T-helper 1 cell treated with Interleukin-12 subunit alpha and Interleukin-12 subunit beta and Interleukin-4 antibody, amounts not matched to agents 30 μg/mL and 1 μg/mL, for 36 hours (primary cell): ENCODE measurements around the gene KRTAP12-2.

Source experiments
- H3K27ac Mint-ChIP-seq: one replicate; pipeline ENCODE4 v1.8.0; 2021; ENCODE audit warnings: mild to moderate bottlenecking, mixed read lengths
- H3K27me3 Mint-ChIP-seq: one replicate; pipeline ENCODE4 v1.8.0; 2021; ENCODE audit warnings: low read depth, mixed read lengths
- H3K36me3 Mint-ChIP-seq: one replicate; pipeline ENCODE4 v1.8.0; 2021; ENCODE audit warnings: low read depth, mixed read lengths
- H3K4me1 Mint-ChIP-seq: one replicate; pipeline ENCODE4 v1.8.0; 2021; ENCODE audit warnings: low read depth, mixed read lengths
- H3K4me3 Mint-ChIP-seq: one replicate; pipeline ENCODE4 v1.8.0; 2021; ENCODE audit warnings: mild to moderate bottlenecking, moderate library complexity, mixed read lengths
- H3K9me3 Mint-ChIP-seq: one replicate; pipeline ENCODE4 v1.8.0; 2021; ENCODE audit warnings: mixed read lengths

Gene KRTAP12-2

DNA sequence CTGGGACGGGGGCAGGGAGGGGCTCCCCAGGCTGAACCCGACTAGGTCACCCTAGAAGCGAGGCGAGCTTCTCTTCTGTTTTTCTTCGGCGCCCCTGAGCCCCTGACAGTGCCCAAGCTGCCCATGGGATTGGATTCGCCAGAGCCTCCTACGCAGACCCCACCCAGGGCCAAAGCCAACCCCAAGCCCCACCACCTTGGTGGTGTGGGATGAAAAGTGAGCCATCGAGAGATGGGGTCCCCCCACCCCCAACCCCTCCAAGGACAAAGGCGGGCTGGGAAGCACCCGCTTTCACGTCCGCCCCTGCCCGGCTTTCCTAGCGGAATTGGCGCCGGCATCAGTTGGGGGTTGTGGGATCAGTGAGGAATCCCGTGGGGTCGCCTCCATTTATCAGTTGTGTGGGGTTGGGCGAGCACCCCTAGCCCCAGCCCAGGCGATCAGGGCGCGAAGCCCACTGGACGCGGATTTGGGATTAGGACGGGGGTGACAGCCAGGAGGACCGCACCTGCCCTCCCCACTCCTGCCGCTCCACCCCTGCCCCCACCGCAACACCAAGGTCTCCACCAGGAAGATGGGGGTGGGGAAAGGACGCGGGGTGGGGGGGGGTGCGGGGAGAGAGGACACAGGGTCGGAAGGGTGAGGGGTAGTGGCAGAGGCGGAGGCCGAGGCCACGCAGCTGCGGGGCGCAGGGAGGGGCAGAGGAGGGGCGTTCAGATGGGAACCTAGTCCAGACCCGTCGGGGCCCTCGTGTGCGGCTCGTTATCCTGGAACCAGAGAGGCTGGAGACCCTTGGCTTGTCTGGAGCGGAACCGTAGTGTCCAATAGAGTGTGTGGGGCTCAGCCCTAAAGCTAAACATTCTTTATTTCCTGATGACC, 40.2 kb upstream of the KRTAP12-2 start:
- peaks cover 7% of the 10 kb centered on the region for H3K36me3 Mint-ChIP-seq
- H3K9me3 Mint-ChIP-seq, result peaks cover 6% of the 10 kb centered on the region
- H3K4me3 Mint-ChIP-seq, result no peak overlapping the region
- H3K4me1 Mint-ChIP-seq, result peaks cover 11% of the 10 kb centered on the region
- no peak overlapping the region for H3K27ac Mint-ChIP-seq
- H3K27me3 Mint-ChIP-seq, result peaks cover 85% of the 10 kb centered on the region

DNA sequence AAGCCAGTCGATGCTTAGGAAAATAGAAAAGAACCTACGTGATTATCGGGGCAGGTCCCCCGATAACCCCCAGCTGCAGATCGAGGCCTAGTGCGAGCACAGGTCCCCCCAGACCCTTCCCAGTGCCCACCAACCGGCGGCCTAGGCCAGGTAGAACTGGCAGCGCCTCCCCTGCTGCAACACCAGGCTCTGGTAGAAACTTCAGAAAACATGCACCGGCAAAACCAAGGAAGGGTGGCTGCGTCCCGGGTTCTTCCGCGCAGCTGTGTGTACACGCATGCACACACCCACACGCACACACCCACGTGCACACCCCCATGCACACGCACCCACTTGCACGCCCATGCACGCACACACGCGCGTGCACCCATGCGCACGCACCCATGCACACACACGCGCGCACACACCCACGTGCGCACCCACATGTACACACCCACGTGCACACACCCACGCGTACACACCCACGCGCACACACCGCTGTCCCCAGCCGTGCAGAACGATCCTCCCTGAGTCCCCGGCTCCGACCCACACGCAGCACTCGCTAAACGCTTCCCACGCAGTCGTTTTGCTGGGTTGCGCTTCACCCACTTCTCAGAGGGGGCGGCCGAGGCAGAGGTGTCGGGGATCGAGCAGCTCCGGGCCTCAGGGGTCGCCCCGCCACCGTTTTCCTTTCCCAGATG, 39.4 kb upstream of the KRTAP12-2 start:
- Mint-ChIP-seq H3K27ac (peak overlapping the region; percentile 62), H3K9me3 (peaks cover 6% of the 10 kb centered on the region), H3K4me3 (no peak overlapping the region), H3K27me3 (peaks cover 83% of the 10 kb centered on the region), H3K4me1 (peaks cover 10% of the 10 kb centered on the region), H3K36me3 (peaks cover 7% of the 10 kb centered on the region)

DNA sequence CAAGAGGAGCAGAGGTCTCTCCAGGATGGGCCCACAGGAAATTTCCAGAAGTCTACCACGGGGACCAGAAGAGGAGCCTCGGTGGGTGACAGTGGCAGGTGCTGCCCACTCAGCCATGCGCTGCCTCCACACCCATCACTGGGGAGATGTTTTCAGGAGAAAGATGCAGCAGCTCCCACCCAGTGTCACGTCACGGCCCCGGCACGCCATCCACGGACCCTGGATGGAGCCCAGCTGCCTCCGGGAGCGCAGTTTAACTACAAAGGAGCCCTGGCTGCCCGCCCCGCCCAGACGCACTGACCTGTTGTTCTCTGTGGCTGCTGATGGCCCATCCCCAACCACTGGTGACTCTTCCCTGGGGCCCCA, 37.9 kb upstream of the KRTAP12-2 start:
- no peak overlapping the region for H3K4me3 Mint-ChIP-seq

DNA sequence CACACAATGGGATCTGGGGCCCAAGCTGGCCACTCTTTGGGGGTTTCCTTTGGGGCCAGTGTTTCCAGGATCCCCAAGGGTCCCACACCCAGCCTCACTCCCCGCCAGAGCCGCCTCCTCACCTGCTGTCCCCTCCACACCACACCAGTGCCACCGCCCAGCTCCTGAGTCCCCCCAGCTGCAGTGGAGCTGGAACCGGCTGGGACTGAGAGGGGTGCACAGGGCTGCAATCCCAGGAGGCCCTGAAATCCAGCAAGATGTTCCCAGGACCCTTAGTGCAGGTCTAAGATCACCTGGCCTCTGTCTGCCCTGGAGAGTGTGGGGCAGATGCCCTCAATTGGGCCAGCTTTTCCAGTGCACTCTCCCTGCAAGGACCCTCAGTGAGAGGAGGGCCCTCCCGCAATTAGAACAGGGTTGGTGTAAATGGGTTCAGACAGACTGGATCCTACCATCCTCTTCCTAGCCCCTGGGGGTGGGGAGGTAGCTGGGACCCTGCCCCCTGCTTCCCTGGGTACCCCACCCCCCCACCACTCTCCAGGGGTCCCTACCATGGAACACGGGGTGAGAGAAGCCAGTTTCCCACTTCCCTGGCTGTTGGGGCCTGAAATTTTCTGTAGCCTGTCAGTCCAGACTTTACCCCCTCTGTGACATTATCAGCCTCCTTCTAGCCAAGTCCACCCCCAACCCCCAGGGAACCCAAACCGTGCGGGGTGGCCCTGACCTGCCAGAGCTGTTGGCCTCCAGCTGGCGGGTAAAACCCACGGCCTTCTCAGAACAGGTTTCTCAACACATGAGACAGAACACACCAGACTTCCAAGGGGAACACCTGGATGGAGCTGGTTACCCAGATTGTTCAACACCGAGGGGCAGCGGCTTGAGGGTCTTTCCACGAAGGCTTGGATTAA, 37.3 kb upstream of the KRTAP12-2 start:
- Mint-ChIP-seq H3K27ac (no peak overlapping the region), H3K9me3 (peaks cover 6% of the 10 kb centered on the region), H3K4me1 (peaks cover 2% of the 10 kb centered on the region), H3K4me3 (no peak overlapping the region), H3K27me3 (peaks cover 72% of the 10 kb centered on the region), H3K36me3 (peaks cover 7% of the 10 kb centered on the region)

More for the DNA sequence above, 37.9 kb upstream of the KRTAP12-2 start:
- H3K4me1 Mint-ChIP-seq, result peaks cover 4% of the 10 kb centered on the region
- peaks cover 6% of the 10 kb centered on the region for H3K9me3 Mint-ChIP-seq
- H3K27me3 Mint-ChIP-seq, result peaks cover 75% of the 10 kb centered on the region
- H3K36me3 Mint-ChIP-seq, result peaks cover 7% of the 10 kb centered on the region
- no peak overlapping the region for H3K27ac Mint-ChIP-seq

DNA sequence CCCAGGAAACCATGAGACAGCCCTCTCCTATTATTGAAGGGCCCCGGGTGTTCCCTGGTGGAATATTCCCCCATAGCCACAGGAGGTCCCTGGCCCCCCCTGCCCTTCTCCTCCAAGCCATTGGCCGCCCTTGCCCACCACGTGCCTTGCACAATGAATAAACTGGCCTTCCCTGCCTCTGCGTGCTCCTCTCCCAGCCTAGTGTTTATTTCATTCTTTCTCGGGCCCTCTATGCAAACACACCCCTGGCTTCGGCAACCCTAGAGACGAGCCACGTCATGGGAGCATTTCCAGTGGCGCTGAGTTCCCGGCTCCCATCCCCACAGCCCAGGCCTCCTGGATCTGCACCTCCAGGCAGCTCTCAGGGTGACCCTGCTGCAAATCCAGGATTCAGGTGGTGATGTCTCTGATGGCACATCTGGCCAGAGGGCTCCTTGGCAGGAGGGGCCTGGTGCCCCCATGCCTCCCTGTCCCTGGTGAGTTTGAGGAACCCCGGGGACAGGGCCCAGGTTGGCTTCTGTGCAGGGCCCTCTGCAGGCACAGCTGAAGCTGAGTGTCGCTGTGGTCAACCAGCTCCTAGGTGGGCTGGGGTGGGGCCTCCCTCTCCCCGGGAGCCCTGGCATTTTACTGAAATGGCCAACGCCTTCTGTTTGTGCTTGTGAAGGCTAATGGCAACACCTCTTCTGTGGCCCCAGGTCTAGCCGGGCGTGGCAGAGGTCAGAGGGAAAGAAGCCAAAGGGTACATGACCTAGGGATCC, 36.4 kb upstream of the KRTAP12-2 start:
- H3K4me3 Mint-ChIP-seq, result no peak overlapping the region
- peaks cover 72% of the 10 kb centered on the region for H3K27me3 Mint-ChIP-seq
- H3K9me3 Mint-ChIP-seq, result peaks cover 6% of the 10 kb centered on the region
- no peak overlapping the region for H3K27ac Mint-ChIP-seq
- peaks cover 7% of the 10 kb centered on the region for H3K36me3 Mint-ChIP-seq
- H3K4me1 Mint-ChIP-seq, result peaks cover 2% of the 10 kb centered on the region

DNA sequence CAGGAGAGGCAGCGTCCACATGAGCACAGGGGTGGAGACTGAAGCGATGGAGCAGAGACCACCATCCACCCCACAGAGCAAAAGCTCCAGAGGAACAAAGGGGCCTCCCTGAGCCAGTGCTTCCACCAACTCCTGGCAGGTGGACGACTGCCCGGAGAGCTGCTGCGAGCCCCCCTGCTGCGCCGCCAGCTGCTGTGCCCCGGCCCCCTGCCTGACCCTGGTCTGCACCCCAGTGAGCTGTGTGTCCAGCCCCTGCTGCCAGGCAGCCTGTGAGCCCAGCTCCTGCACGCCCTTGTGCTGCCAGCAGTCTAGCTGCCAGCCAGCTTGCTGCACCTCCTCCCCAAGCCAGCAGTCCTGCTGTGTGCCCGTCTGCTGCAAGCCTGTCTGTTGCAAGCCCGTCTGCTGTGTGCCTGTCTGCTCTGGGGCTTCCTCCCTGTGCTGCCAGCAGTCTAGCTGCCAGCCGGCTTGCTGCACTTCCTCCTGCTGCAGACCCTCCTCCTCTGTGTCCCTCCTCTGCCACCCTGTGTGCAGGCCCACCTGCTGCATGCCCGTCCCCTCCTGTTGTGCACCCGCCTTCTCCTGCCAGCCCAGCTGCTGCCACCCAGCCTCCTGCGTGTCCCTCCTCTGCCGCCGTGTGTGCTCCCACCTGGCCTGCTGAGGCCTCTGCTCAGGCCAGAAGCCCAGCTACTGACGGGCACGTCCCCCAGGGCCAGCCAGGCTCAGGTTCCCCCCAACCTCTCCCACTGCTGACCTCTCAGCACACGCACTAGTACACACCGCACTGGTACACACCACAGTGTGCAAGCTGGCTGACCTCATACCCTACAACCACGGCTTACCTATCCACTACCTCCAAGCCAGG, 35.6 kb upstream of the KRTAP12-2 start:
- H3K4me3 Mint-ChIP-seq, result no peak overlapping the region
- H3K36me3 Mint-ChIP-seq, result peaks cover 7% of the 10 kb centered on the region
- no peak overlapping the region for H3K27ac Mint-ChIP-seq
- H3K9me3 Mint-ChIP-seq, result peaks cover 6% of the 10 kb centered on the region
- peaks cover 2% of the 10 kb centered on the region for H3K4me1 Mint-ChIP-seq
- peaks cover 72% of the 10 kb centered on the region for H3K27me3 Mint-ChIP-seq

DNA sequence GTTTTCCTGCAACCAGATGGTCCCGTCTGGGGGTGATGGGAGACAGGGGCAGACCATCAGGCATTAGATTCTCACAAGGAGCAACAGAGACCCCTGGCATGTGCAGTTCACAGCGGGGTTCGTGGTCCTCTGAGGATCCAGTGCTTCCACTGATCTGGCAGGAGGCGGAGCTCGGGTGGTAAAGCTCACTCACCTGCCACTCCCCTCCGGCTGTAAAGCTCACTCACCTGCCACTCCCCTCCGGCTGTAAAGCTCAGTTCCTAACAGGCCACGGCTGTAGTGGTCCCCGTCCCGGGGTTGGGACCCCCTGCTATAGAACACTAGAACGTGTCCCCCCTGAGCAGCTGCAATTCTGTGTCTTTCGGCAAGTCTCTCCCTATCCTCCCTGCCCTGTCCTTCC, 34.8 kb upstream of the KRTAP12-2 start:
- peaks cover 73% of the 10 kb centered on the region for H3K27me3 Mint-ChIP-seq
- no peak overlapping the region for H3K27ac Mint-ChIP-seq
- H3K9me3 Mint-ChIP-seq, result peaks cover 6% of the 10 kb centered on the region
- peaks cover 2% of the 10 kb centered on the region for H3K4me1 Mint-ChIP-seq
- H3K36me3 Mint-ChIP-seq, result peaks cover 7% of the 10 kb centered on the region
- H3K4me3 Mint-ChIP-seq, result no peak overlapping the region

DNA sequence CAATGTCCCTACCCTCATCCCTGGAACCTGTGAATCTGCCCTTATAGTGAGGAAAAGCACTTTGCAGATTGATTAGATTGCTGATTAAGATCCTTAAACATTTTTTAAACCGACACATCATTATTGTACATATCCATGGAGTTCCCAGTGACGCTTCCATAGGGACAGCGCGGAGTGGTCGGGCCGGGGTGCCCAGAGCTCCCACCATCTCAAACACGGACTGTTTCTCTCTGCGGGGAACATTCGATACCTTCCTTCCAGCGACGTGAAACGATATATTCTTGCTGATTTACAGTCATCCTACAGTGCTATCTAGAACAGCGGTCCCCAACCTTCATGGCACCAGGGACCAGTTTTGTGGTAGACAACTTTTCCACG, 34.3 kb upstream of the KRTAP12-2 start:
- Mint-ChIP-seq H3K9me3 (peaks cover 5% of the 10 kb centered on the region), H3K36me3 (peaks cover 7% of the 10 kb centered on the region), H3K4me3 (no peak overlapping the region), H3K27me3 (peaks cover 73% of the 10 kb centered on the region), H3K4me1 (peaks cover 2% of the 10 kb centered on the region), H3K27ac (no peak overlapping the region)

DNA sequence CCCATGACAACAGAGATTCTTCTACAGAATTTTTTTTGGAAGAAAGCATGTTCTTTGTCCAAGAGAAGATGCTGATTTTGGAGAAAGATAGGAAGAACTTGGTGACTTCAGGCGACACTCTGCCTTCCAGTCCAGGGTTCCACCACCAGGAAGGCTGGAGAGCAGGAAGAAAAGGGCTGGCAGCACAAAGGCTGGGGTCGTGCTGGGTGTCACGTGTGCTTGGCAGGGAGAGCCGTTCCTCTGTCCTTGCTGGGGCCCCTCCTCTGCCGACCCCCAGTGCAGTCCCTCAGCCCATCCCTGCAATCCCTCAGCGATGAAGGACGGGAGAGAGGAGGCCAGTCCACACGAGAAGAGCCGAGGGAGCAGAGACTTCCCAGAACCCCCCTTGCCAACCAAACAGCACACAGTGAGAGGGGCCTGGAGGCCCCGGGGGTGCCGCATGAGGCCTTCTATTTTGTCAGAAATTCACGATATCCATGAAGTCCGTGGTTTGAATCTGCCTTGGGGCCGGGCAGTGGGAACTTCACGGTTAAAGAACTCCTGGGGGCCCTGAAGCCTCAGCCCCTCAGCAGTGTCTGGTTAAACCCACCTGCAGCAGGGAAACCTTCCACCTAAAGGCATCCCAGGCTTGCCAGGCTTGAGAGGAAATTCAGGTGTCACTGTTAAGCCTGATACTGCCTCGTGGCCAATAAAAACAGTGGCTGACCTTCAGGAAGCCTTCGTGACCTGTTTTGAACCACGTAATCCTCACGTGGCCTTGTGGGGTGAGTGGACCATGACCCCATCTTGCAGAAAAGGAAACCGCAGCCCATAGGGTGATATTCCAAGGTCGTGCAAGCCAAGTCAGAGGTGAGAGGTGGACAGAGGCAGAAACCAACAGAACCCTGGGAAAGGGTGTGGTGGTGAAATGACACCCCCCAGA, 33.6 kb upstream of the KRTAP12-2 start:
- Mint-ChIP-seq H3K9me3 (no peaks in the 10 kb centered on the region), H3K27ac (no peak overlapping the region), H3K27me3 (peaks cover 74% of the 10 kb centered on the region), H3K36me3 (peaks cover 3% of the 10 kb centered on the region), H3K4me1 (no peaks in the 10 kb centered on the region), H3K4me3 (no peak overlapping the region)

DNA sequence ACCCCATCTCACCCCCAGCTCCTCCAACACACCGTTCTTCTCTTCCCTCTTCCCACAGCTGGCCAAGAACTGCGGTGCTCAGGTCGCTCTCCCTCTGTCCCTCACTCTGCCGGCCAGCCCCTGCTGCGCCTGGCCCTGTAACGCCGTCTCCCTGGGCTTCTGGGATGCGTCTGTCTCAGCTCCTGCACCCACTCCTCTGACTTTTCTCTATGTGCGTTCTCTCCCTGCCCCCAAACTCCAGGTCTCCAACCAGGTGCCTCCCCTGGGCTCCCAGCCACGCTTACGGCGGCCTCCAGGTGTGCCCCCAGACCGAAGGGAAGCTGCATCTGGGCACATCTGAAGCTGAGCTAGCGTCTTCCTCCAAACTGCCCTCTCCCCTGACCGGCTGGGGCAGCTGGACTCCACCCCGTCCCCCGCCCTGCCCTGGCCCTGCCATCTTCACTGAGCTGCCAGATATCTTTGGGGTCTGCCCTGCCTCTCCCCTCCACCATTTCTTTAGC, 32.8 kb upstream of the KRTAP12-2 start:
- H3K4me1 Mint-ChIP-seq, result no peaks in the 10 kb centered on the region
- peaks cover 68% of the 10 kb centered on the region for H3K27me3 Mint-ChIP-seq
- H3K36me3 Mint-ChIP-seq, result no peaks in the 10 kb centered on the region
- H3K9me3 Mint-ChIP-seq, result no peaks in the 10 kb centered on the region
- no peak overlapping the region for H3K4me3 Mint-ChIP-seq
- H3K27ac Mint-ChIP-seq, result no peak overlapping the region

DNA sequence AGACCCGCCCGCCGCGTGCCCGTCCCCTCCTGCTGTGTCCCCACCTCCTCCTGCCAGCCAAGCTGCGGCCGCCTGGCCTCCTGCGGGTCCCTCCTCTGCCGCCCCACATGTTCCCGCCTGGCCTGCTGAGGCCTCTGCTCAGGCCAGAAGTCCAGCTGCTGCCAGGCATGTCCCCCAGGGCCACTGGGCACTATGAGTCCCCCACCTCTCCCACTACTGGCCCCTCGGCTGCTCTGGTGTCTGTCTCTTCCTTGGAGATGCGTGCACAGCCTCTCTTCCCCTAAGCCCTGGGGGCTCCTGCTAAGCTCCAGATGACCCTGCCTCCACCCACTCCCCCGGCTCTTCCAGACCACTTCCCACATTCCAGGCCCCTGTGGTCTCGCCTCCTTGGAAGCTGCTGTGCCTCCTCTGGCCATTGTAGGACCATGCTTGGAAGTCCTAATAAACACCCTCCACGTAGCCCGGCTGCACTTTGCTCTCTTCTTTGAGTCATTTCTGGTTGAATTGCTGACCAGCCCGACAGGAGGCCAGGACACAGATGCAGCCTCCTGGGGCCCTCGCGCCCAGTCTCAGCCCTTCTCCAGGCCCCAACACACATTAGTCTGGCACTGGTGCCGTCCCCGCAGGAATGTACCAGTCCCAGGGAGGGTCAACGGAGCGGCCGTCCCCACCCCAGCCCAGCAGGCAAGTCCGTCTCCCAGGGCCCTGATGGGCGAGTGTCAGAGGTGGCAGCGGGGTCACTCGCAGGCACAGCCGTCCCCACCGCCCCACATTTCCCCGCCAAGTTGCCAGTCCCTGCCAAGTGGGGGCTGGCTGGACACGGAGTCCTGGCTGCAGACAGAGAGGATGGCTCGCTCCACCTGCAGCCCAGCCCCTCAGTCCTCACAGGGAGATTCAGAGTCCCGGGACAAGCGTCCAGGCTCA, 31.3 kb upstream of the KRTAP12-2 start:
- peaks cover 10% of the 10 kb centered on the region for H3K9me3 Mint-ChIP-seq
- no peak overlapping the region for H3K4me3 Mint-ChIP-seq
- H3K27me3 Mint-ChIP-seq, result peaks cover 68% of the 10 kb centered on the region
- H3K27ac Mint-ChIP-seq, result no peak overlapping the region
- no peaks in the 10 kb centered on the region for H3K4me1 Mint-ChIP-seq
- no peaks in the 10 kb centered on the region for H3K36me3 Mint-ChIP-seq
